Kidney tubule cell (primary cell): ENCODE results near the gene MAS1.
"Not testable (repeated sequence)": the region's sequence is repeated elsewhere in the genome, so short reads cannot be mapped to it uniquely, and the experiment has no call there.

Experiments
- DNase-seq: peaks from one replicate; pipeline ENCODE4 v3.0.0-alpha.2; 2018; ENCODE audit warnings: low spot score

MAS1 gene

DNA sequence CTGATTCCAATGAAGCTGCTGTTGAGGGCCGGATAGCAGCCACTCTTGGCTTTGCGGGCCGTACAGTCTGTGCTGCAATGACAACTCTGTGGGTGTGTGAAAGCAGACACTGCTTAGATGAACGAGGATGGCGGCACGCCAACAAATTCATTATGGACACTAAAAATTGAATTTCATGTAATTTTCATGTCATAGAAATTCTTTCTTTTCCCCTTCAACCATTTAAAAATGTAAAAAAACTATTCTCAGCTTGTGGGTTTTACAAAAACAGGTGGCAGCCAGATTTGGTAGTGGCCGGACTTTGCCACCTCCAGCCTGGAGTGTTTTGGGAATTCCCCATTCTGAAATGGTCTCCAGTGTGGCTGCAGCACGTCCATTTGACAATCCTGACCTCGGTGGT is 26.0 kb downstream of the MAS1 start:
- no peak for DNase-seq

DNA sequence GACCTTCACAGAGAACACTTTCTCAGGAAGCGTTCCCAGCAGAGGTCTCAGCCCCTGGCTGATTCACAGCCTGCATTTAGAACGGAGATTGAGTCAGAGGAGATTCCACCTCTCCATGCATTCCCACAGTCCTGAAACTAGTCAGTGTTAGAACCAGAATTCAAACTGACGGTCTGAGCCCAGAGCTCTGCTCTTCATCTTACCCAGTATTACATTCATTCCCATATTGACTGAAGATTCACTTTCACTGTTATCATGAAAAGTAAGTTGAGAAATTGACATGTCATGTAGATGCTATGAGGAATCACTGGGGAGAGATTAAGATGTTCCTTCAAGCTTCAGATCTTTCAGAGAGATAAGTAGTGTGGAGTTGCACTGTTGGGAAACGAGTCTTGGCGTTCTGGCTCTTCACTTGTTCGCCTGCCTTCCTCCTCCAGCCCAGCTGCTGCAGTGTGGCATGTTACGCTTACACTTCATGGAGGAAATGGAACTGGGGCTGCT is 28.3 kb downstream of the MAS1 start:
- no peak for DNase-seq

DNA sequence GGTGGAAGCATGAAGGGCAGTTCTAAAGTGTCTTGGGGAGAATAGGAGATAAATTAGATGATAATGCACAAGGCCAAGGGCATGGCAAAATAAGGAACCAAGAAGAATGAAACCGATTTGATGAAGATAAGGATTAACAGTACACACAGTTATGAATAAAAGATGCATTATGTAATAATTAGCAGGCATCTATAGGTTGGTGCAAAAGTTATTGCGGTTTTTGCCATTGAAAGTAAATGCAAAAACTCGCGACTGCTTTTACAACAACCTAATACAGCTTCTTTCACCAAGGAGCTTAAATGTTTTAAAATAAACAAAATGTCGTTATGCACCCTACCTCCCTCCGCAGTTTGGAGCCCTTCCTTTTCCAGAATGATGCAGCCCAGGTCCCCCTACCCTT is 29.0 kb downstream of the MAS1 start:
- no peak for DNase-seq

- DNase-seq = not testable (repeated sequence)
Observed at GRCh38 chr6:159924150-159924549, 33.4 kb downstream of the MAS1 start.

GRCh38 chr6:159926542-159927203 is 35.9 kb downstream of the MAS1 start:
- DNase-seq = no peak

GRCh38 chr6:159929819-159930218 is 39.0 kb downstream of the MAS1 start:
- DNase-seq = peak; percentile 70

- DNase-seq = peak; percentile 15
Observed at GRCh38 chr6:159931112-159931511, 40.3 kb downstream of the MAS1 start.

- no peak for DNase-seq
Observed at GRCh38 chr6:159931846-159932245, 41.1 kb downstream of the MAS1 start.

DNA sequence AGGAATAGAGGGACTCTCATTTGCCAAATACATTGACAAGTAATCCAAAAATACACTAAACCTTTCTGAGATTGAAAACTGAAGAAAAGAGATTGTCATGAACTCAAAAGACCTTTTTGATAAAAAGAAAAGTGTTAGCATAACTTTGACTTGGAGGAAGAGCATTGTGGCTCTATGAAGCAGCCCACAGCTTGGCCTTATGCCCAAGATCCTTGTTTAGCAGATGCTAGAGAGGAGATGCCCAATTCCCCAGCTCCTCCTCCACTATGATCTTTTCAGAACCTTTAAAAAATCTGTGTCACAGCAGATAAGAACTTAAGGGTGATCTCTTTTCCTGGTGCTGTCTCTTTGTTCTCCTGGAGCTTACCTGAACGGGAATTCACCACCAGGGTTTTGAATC is 42.3 kb downstream of the MAS1 start:
- DNase-seq = no peak

DNA sequence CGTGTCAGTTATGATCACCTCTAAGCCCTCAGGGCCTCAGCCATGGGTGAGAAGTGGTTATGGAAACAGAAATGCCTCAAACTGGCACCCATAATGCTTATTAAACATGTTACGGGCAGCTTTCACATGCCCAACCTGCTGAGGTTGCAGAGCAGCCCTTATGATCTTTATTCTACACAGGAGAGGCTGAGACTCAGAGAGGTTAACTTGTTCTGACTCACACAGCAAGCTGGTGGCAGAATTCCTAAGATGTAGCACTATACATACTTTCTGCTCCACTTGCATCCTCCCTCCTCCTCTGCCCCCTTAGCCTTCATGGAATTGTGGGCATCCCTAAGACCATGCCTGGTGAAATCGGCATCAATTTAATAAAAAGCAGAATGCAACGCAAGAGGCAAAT is 43.4 kb downstream of the MAS1 start:
- DNase-seq = peak; percentile 63

DNA sequence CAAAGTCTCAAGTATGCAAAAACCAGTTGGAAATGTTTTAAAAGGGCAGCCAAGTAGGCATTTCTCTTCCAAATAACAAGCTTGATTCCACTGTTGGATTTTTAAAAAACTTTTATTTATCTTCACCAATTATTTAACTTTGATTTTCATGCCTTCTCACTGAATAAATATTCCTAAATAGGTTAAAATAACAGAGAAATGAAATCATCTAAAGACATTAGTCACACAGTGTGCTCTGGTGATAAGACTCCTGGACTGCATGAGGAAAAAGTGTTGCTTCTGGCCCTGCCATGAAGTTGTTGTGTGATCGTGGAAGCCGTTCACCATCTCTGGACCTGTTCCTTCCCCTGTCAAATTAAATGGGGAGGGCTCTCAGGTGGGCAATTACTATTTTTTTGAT is 44.3 kb downstream of the MAS1 start:
- DNase-seq = peak; percentile 42

DNA sequence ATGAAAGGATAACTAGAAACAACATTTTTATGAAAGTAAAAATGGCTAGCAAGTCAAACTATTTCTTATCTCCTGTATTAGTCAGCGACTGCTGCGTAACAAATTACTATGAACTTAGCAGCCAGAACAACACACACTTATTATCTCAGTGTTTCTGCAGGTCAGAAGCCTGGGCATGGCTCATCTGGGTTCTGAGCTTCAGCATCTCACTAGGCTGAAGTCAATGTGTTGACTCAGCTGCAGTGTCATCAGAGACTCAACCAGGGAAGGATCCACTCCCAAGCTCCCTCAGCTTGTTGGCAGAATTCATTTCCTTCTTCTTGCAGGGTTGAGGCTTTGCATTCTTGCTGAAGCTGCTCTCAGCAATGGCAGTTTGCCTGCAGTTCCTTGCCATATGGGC is 44.8 kb downstream of the MAS1 start:
- DNase-seq = peak; percentile 47

- no peak for DNase-seq
Observed at GRCh38 chr6:159939591-159940016, 48.8 kb downstream of the MAS1 start.
